M059J (cell line): ENCODE data around the gene ITGA3. TPM values are rescaled to one million over a fixed set of nuclear protein-coding genes. Genes with fewer than 3 reads are reported as not detected.

Experiments
- DNase-seq: peaks from one replicate; pipeline ENCODE4 v3.0.0-alpha.2; 2012; ENCODE audit warnings: low read depth
- total RNA-seq: library from RNA; depleted of rRNA; stranded (reverse); fragments of >200 nt; shearing (Covaris generic); gene quantifications from 2 replicates; pipeline ENCODE4 v1.2.3, GENCODE V29; 2014

ITGA3 gene
- total RNA-seq, 1 experiment from 2014 or later = 711 TPM

- no peak for DNase-seq
These were observed 3.6 kb upstream of the ITGA3 start for GRCh38 chr17:50052241-50052796.

GRCh38 chr17:50052822-50053653, 2.9 kb upstream of the ITGA3 start:
- DNase-seq = peak; percentile 62

- no peak for DNase-seq
These were observed 2.3 kb upstream of the ITGA3 start for GRCh38 chr17:50053654-50053960.

- peak; percentile 64 for DNase-seq
These were observed 870 bp upstream of the ITGA3 start for GRCh38 chr17:50055055-50055425.

- DNase-seq = peak; percentile 63
These were observed 479 bp downstream of the ITGA3 start for GRCh38 chr17:50056217-50056960.

GRCh38 chr17:50056961-50057330, 1.0 kb downstream of the ITGA3 start:
- peak; percentile 62 for DNase-seq

GRCh38 chr17:50057521-50057991, 1.6 kb downstream of the ITGA3 start:
- DNase-seq = no peak

GRCh38 chr17:50058296-50058953, 2.5 kb downstream of the ITGA3 start:
- DNase-seq = no peak

- DNase-seq = peak; percentile 50
These were observed 3.3 kb downstream of the ITGA3 start for GRCh38 chr17:50059256-50059655.

GRCh38 chr17:50059759-50060273, 3.9 kb downstream of the ITGA3 start:
- peak; percentile 77 for DNase-seq

GRCh38 chr17:50060951-50061712, 5.2 kb downstream of the ITGA3 start:
- DNase-seq = peak; percentile 91

- peak; percentile 59 for DNase-seq
These were observed 5.8 kb downstream of the ITGA3 start for GRCh38 chr17:50061713-50062045.

- DNase-seq = peak; percentile 100
These were observed 6.7 kb downstream of the ITGA3 start for GRCh38 chr17:50062293-50063243.

GRCh38 chr17:50063561-50064252, 7.8 kb downstream of the ITGA3 start:
- peak; percentile 81 for DNase-seq

- DNase-seq = peak; percentile 99
These were observed 8.5 kb downstream of the ITGA3 start for GRCh38 chr17:50064253-50065001.

- DNase-seq = no peak
These were observed 9.1 kb downstream of the ITGA3 start for GRCh38 chr17:50065056-50065455.

- no peak for DNase-seq
These were observed 11.1 kb downstream of the ITGA3 start for GRCh38 chr17:50066995-50067394.

GRCh38 chr17:50067996-50068395, 12.1 kb downstream of the ITGA3 start:
- no peak for DNase-seq
